Measurements from ENCODE around the gene RBFOX2.

DNA sequence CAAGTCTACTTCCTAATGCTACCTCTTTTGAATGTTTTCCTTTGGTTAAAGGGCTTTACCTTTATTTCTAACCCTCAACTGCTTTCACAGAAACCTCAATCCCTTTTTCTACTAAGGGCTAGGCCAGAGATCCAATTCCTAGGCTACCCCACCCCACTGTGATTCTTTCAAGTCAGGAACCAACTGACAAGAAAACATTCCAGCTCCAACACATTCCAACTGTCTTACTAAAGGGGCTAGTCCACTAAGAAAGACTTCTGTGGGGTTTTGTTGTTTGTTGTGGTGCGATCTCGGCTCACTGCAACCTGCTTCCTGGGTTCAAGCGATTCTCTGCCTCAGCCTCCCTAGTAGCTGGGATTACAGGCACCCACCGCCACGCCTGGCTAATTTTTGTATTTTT lies 159.7 kb downstream of the RBFOX2 start:
- TF ChIP-seq, protein P1, sequence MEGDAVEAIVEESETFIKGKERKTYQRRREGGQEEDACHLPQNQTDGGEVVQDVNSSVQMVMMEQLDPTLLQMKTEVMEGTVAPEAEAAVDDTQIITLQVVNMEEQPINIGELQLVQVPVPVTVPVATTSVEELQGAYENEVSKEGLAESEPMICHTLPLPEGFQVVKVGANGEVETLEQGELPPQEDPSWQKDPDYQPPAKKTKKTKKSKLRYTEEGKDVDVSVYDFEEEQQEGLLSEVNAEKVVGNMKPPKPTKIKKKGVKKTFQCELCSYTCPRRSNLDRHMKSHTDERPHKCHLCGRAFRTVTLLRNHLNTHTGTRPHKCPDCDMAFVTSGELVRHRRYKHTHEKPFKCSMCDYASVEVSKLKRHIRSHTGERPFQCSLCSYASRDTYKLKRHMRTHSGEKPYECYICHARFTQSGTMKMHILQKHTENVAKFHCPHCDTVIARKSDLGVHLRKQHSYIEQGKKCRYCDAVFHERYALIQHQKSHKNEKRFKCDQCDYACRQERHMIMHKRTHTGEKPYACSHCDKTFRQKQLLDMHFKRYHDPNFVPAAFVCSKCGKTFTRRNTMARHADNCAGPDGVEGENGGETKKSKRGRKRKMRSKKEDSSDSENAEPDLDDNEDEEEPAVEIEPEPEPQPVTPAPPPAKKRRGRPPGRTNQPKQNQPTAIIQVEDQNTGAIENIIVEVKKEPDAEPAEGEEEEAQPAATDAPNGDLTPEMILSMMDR (IDR thresholded peaks at IDR 0.05) = no peak
- no peak for TF ChIP-seq POLR2A (IDR thresholded peaks at IDR 0.05)
